OCI-LY1 (cell line): ENCODE data around the gene GCK.

Experiments used
- CTCF ChIP-seq: fragments of 200-600 bp; sonication (generic), shearing (Covaris generic); IDR thresholded peaks from 2 replicates; pipeline ENCODE4 v1.5.1; 2017; ENCODE audit warnings: mild to moderate bottlenecking, antibody characterized with exemption, low read length, moderate library complexity, mixed read lengths
- EZH2 ChIP-seq: fragments of 200-600 bp; sonication (generic), shearing (Covaris generic); IDR thresholded peaks from 2 replicates; pipeline ENCODE4 v1.8.0; 2017; ENCODE audit warnings: borderline replicate concordance, mixed run types, mild to moderate bottlenecking, antibody characterized with exemption, low read length, moderate library complexity, mixed read lengths

GRCh38 chr7:44237696-44238095 is 48.5 kb upstream of the GCK start:
- TF ChIP-seq CTCF (no peak), EZH2 (no peak)
